Measurements from ENCODE around the gene RXFP3.

GRCh38 chr5:33976307-33976706 lies 40.1 kb downstream of the RXFP3 start:
- no peak for TF ChIP-seq CTCF (IDR thresholded peaks at IDR 0.05)
- no peak for TF ChIP-seq EZH2 (IDR thresholded peaks at IDR 0.05)
